ENCODE results near the gene ZNF611. TPM values are rescaled to one million over a fixed set of nuclear protein-coding genes. Genes with fewer than 3 reads are reported as not detected.

ZNF611 gene
- total RNA-seq, 1 donor from 2014 or later, result 13.1 TPM

- TF ChIP-seq CTCF (IDR thresholded peaks at IDR 0.05), result no peak
- intact Hi-C loops (cut with DNase I), result no loop called here
- DNase-seq (ENCODE audit: low spot score in 2 of 2), result no peak
- no peaks in the 10 kb centered on the region for H3K9me3 ChIP-seq
- no peak overlapping the region for H3K4me3 ChIP-seq
- H3K4me1 ChIP-seq, result no peaks in the 10 kb centered on the region
- peaks cover 4 to 7% of the 10 kb centered on the region in 2 donors for H3K36me3 ChIP-seq
- H3K27me3 ChIP-seq, result no peaks in the 10 kb centered on the region
- H3K27ac ChIP-seq, result no peak overlapping the region
Measured at GRCh38 chr19:52670046-52670445, 64.8 kb downstream of the ZNF611 start.

- H3K27ac ChIP-seq, result no peak overlapping the region
- intact Hi-C loops (cut with DNase I), result no loop called here
- no peak overlapping the region for H3K4me3 ChIP-seq
- no peak for DNase-seq (ENCODE audit: low spot score in 2 of 2)
- no peaks in the 10 kb centered on the region for H3K4me1 ChIP-seq
- peaks cover 4 to 7% of the 10 kb centered on the region in 2 donors for H3K36me3 ChIP-seq
- H3K9me3 ChIP-seq, result no peaks in the 10 kb centered on the region
- no peak for TF ChIP-seq CTCF (IDR thresholded peaks at IDR 0.05)
- H3K27me3 ChIP-seq, result no peaks in the 10 kb centered on the region
Measured at GRCh38 chr19:52669586-52669985, 65.3 kb downstream of the ZNF611 start.

- H3K4me3 ChIP-seq, result no peak overlapping the region
- H3K9me3 ChIP-seq, result no peaks in the 10 kb centered on the region
- no peak for TF ChIP-seq CTCF (IDR thresholded peaks at IDR 0.05)
- no peaks in the 10 kb centered on the region for H3K27me3 ChIP-seq
- intact Hi-C loops (cut with DNase I), result no loop called here
- no peaks in the 10 kb centered on the region for H3K4me1 ChIP-seq
- peaks cover 5 to 7% of the 10 kb centered on the region in 2 donors for H3K36me3 ChIP-seq
- no peak for DNase-seq (ENCODE audit: low spot score in 2 of 2)
- H3K27ac ChIP-seq, result peak overlapping the region in 1 of 2 donors; percentile 36
Measured at GRCh38 chr19:52667972-52668371, 66.9 kb downstream of the ZNF611 start.

- Histone ChIP-seq H3K4me1 (no peaks in the 10 kb centered on the region), H3K9me3 (no peaks in the 10 kb centered on the region), H3K27me3 (no peaks in the 10 kb centered on the region), H3K36me3 (peaks cover 7 to 11% of the 10 kb centered on the region in 2 donors), H3K27ac (no peak overlapping the region), H3K4me3 (no peak overlapping the region)
- intact Hi-C loops (cut with DNase I), result no loop called here
- DNase-seq (ENCODE audit: low spot score in 2 of 2), result no peak
- TF ChIP-seq CTCF (IDR thresholded peaks at IDR 0.05), result no peak
Measured at GRCh38 chr19:52666506-52666905, 68.3 kb downstream of the ZNF611 start.

- H3K27ac ChIP-seq, result no peak overlapping the region
- no peak overlapping the region for H3K4me3 ChIP-seq
- no peaks in the 10 kb centered on the region for H3K27me3 ChIP-seq
- no peaks in the 10 kb centered on the region for H3K9me3 ChIP-seq
- TF ChIP-seq CTCF (IDR thresholded peaks at IDR 0.05), result no peak
- intact Hi-C loops (cut with DNase I), result no loop called here
- peaks cover 7 to 11% of the 10 kb centered on the region in 2 donors for H3K36me3 ChIP-seq
- no peak for DNase-seq (ENCODE audit: low spot score in 2 of 2)
- no peaks in the 10 kb centered on the region for H3K4me1 ChIP-seq
Measured at GRCh38 chr19:52665529-52665928, 69.3 kb downstream of the ZNF611 start.

- Histone ChIP-seq H3K36me3 (peaks cover 5 to 13% of the 10 kb centered on the region in 2 donors), H3K27me3 (no peaks in the 10 kb centered on the region), H3K4me3 (no peak overlapping the region), H3K4me1 (no peaks in the 10 kb centered on the region), H3K9me3 (no peaks in the 10 kb centered on the region), H3K27ac (no peak overlapping the region)
- intact Hi-C loops (cut with DNase I), result no loop called here
- no peak for TF ChIP-seq CTCF (IDR thresholded peaks at IDR 0.05)
- DNase-seq (ENCODE audit: low spot score in 2 of 2), result no peak
Measured at GRCh38 chr19:52665027-52665426, 69.8 kb downstream of the ZNF611 start.

Measured in ascending aorta (tissue), 2 donors.